NCI-H524 (cell line): ENCODE data around the gene SAMD4A.

ENCODE experiments used
- DNase-seq, 2 experiments: peaks; one replicate each; lab custom pipeline; 2025; lab: John Stamatoyannopoulos, UW

SAMD4A gene

GRCh38 chr14:54632452-54632851 lies 65.5 kb downstream of the SAMD4A start:
- no peak for DNase-seq

DNA sequence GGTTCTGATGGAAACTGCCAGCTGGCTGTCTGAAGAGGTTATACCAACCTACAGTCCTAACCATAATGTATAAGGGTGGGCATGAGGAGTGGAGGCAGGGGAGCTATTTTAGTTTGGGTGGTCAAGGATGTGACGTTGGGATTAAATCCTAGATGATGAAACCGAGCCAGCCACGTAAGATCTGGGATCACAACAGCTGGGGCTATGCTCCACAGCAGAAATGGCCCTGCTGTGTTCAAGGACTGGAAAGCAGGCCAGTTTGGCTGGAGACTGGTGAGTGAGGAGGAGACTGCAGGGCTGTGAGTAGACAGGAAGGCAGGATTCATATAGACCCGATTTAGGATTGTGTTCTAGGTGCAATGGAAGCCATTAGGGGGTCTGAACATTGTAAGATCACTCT lies 66.1 kb downstream of the SAMD4A start:
- no peak for DNase-seq

GRCh38 chr14:54637270-54638134 lies 70.6 kb downstream of the SAMD4A start:
- DNase-seq, result peak in 1 of 2 experiments; percentile 13

DNA sequence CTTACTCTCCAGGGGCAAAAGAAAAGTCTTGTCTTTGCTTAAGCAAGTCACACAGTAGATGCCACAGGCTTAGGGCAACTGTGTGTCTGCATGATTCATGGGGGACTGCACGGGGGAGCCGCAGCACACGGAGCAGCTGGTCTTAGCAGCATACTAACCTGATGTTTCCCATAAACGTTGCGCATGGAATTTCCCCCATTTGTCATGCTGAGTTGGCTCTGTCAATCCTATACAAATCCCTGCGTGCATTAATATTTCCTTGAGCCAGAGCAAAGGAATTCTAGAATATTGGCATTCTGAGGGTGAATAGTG lies 71.2 kb downstream of the SAMD4A start:
- peak; percentile 66 to 88 for DNase-seq

GRCh38 chr14:54639611-54640010 lies 72.7 kb downstream of the SAMD4A start:
- DNase-seq, result no peak

- DNase-seq, result no peak
Measured at GRCh38 chr14:54640506-54640905, 73.6 kb downstream of the SAMD4A start.

DNA sequence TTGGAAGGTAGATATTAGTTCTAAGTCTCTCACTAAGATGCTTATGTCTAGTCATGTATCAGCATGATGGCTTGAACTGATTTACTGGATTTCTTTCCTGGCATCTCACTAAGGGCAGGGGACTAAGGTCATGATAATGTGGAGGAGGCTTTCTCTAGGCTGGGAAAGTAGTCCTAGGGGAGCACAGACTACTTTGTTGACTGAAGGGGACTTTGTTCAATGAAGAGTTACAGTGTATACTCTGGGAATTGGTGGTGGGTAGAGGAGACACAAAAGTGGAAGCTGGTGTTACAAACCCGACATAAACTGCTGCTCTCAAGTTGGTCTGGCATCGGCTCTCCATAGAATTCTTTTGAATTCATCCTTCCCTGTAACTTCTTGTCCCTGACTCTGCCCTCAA lies 75.2 kb downstream of the SAMD4A start:
- no peak for DNase-seq

GRCh38 chr14:54642801-54643695 lies 76.1 kb downstream of the SAMD4A start:
- peak in 1 of 2 experiments; percentile 16 for DNase-seq

DNA sequence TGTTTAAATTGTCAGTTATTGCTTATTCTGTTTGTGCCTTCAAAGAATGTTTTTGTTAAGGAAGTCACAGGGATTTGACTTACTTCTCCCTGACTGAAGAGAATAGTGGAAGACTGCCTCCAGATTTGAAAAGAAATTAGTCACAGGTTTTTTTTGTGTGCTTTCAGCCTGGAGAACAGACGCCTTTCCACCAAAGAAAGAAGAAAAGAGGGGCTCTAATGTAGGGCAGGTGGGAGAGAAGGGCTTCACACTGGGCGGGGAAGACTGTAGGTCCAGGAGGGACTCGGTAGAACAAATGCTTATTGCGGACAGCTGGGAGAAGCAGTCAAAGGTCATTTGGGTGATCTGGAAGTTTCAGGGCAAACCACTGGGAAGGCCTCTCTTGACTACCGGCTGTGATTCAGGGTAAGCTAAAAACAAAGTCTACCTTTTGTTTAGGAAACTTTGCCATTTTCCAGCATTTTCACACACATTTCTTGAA lies 76.8 kb downstream of the SAMD4A start:
- no peak for DNase-seq

DNA sequence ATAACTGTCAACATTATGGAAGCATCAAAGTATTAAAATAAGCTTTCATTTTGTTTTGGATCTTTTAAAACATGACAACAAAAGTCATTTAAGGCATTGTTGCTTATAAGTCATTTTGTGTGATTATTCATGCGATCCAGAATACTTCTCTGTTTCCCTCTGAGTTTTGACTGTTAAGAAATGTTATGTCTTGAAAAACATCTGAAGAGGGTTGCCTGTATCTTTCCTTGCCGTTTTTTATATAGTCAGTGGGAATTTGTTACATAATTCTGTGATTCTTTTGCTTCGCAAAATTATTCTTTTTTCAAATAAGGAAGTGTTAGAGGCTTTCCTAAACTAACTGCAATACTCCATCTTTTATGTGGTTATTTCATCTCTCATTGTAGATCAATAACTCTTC lies 78.7 kb downstream of the SAMD4A start:
- no peak for DNase-seq

- DNase-seq, result no peak
Measured at GRCh38 chr14:54646626-54647025, 79.7 kb downstream of the SAMD4A start.

DNA sequence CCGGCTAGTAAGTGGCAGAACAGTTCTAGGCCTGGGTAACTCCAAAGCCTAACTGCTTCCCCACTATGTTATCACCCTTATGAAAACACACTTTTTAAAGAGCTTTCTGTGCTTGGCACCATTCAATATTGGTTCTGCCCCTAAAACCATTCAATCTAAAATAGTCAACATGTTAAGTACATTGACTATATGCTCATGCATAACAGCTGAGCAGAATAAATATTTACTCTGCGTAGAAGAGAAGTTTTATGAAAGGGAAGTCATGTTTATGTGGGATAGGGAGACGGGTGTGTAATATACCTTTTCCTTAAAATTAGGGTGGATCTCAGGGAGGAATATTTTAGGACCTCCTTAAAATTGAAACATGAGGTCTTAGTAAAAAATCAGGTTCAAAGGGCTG lies 80.5 kb downstream of the SAMD4A start:
- DNase-seq, result no peak

GRCh38 chr14:54649056-54649455 lies 82.1 kb downstream of the SAMD4A start:
- DNase-seq, result no peak

DNA sequence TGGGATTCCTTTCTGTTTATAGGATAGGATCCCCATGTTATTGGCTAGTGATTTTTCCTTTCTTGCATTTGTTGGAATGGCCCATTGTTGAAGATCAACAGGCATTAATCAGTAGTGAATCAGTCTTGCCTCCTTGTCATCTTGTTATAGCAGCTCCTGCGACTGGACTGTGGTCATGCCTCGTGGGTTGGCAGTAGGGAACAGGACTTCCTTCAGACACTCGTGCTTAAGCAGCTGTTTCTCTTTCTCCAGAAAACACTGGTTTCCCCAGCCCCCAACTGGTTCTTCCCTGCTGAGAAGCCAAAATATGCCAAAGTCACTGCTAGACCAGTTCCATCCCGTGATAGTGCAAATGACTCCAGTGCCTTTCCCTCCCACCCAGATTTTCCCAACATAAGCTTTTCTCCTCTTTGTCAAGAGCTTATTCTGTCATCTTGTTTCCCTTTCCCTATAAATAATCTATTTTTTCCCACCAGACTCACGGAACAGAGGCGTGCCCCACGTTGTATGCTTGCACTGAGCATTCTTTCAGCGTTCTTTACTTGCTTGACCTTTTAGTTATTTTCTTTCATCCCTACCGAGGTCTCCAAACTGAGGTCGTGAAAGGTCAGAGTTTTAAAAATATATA lies 83.5 kb downstream of the SAMD4A start:
- no peak for DNase-seq

DNA sequence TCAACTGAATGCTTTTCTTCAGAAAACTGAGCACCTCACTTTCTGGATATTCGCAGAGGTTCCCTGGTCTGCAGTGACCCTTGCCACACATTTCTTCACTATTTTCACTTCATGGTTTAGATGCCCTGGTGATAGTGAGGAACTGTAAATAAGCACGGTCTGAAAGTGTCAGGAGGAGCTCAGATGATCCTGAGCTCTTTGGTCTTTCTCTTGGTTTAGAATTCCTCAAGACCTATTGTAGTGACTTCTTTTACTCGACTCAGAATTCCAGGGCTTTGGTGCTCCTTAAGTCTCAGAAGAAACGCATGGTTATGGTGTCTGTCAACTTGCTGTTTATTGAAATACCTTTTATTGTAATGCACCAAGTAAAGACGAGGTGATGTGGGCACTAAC lies 84.0 kb downstream of the SAMD4A start:
- DNase-seq, result no peak

DNA sequence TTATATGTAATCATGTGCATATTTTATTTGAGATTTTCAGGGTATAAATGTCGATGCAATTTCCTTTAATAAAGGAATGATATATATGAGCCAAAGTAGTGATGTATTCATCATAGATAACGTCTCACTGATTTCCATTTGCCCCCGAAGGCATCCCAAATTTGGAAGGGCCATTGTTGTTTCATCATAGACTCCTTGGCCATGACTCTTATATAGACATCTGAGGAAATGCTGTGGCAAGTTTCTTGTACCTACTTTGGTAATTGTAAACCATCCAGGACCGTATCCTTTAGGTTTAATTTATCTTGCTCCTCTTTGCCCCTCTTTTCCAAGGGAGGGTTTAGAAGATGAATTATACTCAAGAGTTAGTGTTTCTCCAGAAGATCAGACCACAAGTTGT lies 84.7 kb downstream of the SAMD4A start:
- no peak for DNase-seq

DNA sequence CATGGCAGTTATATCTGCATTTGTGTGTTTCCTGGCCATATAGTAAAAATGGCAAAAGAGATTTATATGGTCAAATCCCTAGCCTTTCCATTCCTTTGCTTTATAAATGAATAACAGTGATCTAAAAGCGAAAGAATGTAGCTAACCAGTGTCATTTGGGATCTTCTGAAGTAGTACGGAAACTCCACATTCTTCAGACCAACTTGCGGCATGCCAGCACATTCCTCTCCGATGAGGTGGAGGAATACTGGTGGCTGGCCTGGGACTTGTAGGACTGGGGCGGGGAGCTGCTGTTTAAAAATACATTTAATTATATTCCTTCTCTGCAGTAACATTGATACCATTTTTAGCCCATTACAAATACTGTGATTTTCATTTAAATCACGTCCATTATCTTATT lies 85.3 kb downstream of the SAMD4A start:
- no peak for DNase-seq

DNA sequence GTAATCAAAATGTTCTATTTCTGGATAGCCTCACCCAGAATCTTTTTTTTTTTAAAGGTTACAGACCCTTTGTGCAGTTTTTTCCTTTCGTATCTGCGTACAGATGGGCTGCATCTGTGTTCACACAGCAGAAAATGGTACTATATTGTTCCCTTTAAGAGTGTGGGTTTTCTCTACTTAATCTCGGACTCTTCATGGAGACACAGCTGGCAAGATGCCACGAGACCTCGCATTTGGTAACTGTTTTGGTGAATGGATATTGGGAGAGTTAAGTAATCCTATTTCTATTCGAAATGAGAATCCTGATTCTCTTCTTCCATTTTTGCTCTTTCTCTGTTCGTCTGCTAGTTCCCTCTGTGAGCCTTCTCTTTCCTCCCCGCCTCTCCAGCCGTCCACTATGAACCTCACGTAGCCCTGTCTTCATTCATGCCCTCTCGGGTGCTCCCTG lies 85.7 kb downstream of the SAMD4A start:
- DNase-seq, result no peak

DNA sequence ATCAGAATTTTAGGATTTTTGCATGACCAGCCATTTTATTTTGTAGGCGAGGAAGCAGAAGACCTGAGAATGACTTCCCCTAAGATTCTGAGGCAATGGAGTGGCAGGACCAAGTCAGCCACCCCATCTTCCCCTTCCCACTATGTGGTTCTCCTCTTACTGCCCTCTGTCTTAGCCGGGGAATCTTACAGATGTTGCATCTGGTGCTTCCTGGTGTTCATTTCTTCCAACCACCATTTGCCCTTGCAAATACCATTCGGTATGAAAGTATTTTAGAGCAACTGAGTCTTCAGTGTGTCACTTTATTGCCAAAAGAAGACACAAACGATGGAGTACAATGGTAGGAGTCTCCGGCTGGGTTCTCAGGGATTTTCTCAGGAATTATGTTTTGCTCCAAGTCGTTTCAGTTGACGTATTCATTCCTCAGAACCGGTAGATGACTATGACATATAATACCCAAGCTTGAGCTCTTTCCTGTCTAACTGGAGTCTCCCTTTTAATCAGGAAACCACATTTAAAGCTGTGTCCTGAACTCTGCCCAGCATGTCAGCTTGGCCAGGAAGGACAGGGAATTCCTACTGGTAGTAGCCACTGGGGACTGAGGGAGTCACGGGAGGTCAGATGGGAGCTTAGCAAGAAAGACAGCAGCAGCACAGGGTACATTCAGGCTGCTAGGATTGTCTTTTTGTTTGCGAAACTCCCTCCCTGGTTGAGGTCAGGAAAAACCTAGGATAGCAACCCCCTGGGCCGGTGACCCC lies 87.0 kb downstream of the SAMD4A start:
- DNase-seq, result no peak

DNA sequence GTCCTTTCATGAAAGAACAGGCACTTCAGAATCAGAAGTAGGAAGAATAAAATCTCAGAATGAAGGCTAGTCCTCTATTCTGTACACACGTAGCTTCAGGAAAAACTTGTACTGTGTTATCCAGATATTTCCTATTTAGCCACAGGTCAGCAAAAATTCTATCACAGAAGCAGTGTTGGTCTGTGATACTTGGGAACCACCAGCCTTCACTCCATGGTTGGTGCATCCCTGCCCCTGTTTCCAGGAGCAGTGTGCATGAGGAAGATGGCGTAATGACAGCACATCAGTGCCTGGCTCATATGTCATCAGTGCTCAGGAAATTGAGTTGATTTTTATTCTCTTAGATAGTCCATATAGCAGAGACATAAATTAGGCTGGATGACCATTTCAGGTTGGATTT lies 87.7 kb downstream of the SAMD4A start:
- DNase-seq, result no peak

GRCh38 chr14:54658836-54659235 lies 91.9 kb downstream of the SAMD4A start:
- no peak for DNase-seq

GRCh38 chr14:54659365-54659764 lies 92.4 kb downstream of the SAMD4A start:
- DNase-seq, result no peak
